AG10803 (cell line): Measurements from ENCODE around the gene VSIG10L2.

ENCODE experiments used
- DNase-seq: peaks from one replicate; pipeline ENCODE4 v3.0.0; 2010; ENCODE audit warnings: low read depth
- H3K4me3 ChIP-seq: 2 replicates; pipeline ENCODE4 v1.5.1; 2011; ENCODE audit warnings: mild to moderate bottlenecking, low read length, control low read depth
- CTCF ChIP-seq: conservative IDR thresholded peaks from 2 replicates; pipeline ENCODE4 v1.5.1; 2011; ENCODE audit warnings: mild to moderate bottlenecking, low read length, control low read depth, inconsistent platforms

VSIG10L2 gene

GRCh38 chr11:125949271-125950177 is 3.7 kb downstream of the VSIG10L2 start:
- H3K4me3 ChIP-seq = no peak overlapping the region
- no peak for DNase-seq
- no peak for TF ChIP-seq CTCF

- no peak for TF ChIP-seq CTCF
- H3K4me3 ChIP-seq = no peak overlapping the region
- no peak for DNase-seq
Observed at GRCh38 chr11:125950178-125950490, 4.3 kb downstream of the VSIG10L2 start.

GRCh38 chr11:125950696-125951651 is 5.1 kb downstream of the VSIG10L2 start:
- DNase-seq = peak; percentile 28
- TF ChIP-seq CTCF = no peak
- H3K4me3 ChIP-seq = no peak overlapping the region

GRCh38 chr11:125951731-125952130 is 5.9 kb downstream of the VSIG10L2 start:
- TF ChIP-seq CTCF = no peak
- H3K4me3 ChIP-seq = no peak overlapping the region
- no peak for DNase-seq

- H3K4me3 ChIP-seq = no peak overlapping the region
- no peak for TF ChIP-seq CTCF
- DNase-seq = no peak
Observed at GRCh38 chr11:125952559-125952958, 6.7 kb downstream of the VSIG10L2 start.

- DNase-seq = no peak
- no peak overlapping the region for H3K4me3 ChIP-seq
- TF ChIP-seq CTCF = no peak
Observed at GRCh38 chr11:125952973-125953372, 7.1 kb downstream of the VSIG10L2 start.
